Metanephros (tissue), 1 donor: ENCODE results near the gene PHLDB3. TPM values are rescaled to one million over a fixed set of nuclear protein-coding genes. Genes with fewer than 3 reads are reported as not detected.

ENCODE experiments used
- total RNA-seq: library from RNA; depleted of rRNA; stranded (reverse); fragments of >200 nt; gene quantifications from one replicate; pipeline ENCODE4 v1.2.3, GENCODE V29; 2014

Gene PHLDB3
- total RNA-seq = 22.1 TPM

DNA sequence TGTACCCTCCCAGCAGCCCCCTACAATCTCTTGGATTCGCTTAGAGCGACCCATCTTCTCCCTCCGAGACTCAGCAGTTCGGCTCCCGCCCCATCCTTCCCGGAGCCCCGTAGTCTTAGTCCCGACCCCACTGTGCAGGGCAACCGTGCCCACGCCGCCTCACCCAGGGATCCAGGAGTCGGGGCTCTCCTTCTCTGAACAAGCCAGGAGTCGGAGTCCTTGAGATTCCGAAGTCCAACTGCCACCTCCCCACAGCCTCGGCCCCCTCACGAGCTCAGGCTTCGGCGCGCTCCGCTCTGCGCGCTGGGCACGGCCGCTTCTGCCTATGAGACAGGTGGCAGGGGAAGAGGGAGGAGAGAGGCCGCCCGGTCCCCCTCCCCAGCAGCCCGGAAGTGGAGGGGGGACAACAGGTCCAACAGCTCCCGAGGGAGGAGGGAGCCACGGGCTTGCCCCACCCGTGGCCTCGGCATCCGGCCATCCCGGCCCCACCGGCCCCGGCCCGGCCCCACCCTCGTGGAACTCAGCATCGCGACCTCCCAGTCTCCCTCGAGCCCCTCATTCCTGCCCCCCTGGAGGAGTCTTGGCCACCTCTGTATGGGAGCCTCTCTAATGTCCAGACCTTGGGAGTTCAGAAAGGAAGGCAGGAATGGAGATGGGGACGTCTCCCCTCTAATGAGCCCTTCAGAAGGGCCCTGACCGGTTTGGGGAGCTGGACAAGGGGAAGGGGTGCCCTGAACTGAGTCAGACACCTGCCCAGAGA lies at the start of gene PHLDB3:
Gene PHLDB3 (minus strand): TSS at position 321 of the 760 bp plus-strand sequence. CDS start 628 bp downstream, outside the sequence.

DNA sequence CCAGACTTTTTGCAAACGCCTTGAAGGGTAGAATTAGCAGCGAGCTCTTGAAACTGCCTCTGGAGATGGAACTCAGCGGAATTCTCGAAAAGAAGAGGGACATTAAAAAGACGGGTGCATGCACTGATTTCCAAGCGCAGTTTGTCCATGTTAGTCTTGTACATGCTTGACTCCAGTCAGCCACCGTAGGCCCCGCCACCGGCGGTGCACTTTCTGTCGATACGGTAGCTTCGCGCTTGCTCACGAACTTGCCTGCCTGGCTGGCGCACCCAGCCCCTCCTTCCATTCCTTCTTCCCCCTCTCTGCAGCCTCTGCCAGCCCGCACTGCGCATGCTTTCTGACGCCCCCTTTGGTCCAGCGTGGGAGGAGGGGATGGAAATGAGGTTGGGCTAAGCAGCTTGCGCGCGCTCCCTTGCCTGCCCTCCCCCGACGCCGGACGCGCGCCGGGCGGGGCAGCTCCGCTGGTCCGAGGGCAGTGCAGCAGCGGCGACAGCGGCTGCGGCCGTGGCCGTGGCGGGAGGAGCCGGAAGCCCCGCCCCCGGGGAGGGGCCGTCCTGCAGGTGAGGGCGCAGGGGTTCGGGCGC lies 28.5 kb upstream of the PHLDB3 start, which contains the start of gene ZNF575:
Gene ZNF575 (plus strand): TSS at position 227 of the 584 bp plus-strand sequence. CDS start 1,235 bp downstream, outside the sequence.

DNA sequence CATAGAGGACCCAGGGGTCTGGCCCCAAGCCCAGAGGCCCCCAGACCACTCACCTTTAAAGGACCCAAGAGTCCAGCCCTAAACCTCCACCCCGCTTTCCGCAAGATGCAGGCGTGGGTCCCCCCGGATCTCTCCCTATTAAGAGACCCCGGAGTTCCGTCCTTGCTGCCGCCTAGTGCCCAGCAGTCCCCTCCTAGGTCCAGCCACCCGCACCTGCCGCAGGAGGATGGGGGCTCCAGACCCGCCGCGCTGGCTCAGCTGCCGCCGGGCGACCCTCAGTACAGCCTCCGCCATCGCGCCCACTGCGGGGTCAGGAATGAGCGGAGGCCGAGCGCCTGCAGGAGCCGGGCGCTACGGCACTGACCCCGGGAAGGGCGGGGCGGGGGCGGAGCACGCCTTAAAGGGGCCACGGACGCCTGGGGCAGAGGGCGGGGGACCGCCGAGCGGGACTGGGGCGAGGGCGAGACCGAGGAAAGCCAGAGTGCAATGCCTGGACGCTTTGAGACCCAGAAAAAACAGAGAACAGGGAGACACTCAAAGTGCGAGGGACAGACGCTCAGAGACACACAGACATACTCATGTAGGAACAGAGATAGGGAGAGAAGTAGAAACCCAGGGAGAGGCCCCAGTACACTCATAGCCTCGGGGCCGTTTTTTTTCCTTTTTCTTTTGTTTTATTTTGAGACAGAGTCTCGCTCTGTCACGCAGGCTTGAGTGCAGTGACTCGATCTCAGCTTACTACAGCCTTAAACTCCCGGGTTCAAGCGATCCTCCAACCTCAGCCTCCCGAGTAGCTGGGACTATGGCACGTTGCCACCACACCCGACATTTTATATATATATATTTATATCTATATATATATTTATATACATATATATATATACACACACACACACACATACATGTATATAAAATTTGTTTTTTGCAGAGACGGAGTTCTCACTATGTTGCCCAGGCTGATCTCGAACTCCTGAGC lies 22.6 kb upstream of the PHLDB3 start, which contains the start of gene ETHE1:
Gene ETHE1 (minus strand): TSS at position 318 of the 976 bp plus-strand sequence. CDS start 24 bp downstream, at position 294.

DNA sequence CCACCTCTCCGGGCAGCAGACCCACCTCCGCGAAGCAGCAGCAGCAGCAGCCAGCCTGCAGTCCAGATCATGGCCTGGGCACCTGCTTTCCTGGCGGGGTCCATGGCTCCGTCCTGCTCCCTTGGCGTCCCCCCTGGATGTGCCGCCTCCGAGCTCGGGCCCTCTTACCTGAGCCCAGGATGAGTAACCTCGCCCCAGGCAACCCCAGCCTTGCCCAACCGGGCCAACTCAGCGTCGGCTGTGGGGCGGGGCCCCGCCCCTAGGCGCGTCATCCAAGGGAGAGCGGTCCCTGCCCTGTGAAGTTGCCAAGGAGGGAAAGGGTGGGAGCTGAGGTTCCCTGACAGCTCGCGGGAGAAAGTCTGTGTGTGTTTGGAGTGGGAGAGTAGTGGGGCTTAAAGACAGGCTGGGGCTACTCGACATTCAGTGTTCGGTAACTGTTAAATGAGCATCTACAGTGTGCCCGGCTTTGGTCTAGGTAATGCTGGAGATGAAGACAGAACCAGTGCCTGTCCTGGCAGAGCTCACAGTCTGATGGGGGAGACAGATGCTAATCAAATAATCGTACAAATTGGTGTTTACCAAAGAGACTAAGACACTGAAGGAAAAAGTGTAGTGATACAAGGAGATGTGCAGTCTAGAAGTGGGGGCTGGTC lies 39.0 kb downstream of the PHLDB3 start, which contains the start of gene LYPD3:
Gene LYPD3 (minus strand): TSS at position 141 of the 653 bp plus-strand sequence. CDS start 37 bp downstream, at position 104.

Other genes starting within 250 kb of the PHLDB3 start
- gene PSG9, start 235.2 kb downstream of the PHLDB3 start, total RNA-seq = not detected
- gene CD177, start 151.1 kb downstream of the PHLDB3 start, total RNA-seq = 29.0 TPM
- gene TEX101, start 89.9 kb downstream of the PHLDB3 start, total RNA-seq = not detected
- 0.70 TPM for gene LYPD3, start 39.1 kb downstream of the PHLDB3 start, total RNA-seq
- 28.1 TPM for gene ETHE1, start 22.5 kb upstream of the PHLDB3 start, total RNA-seq
- 1.8 TPM for gene ZNF575, start 28.4 kb upstream of the PHLDB3 start, total RNA-seq
- gene XRCC1, start 70.8 kb upstream of the PHLDB3 start, total RNA-seq = 22.9 TPM
- gene PINLYP, start 71.1 kb upstream of the PHLDB3 start, total RNA-seq = 9.5 TPM
- 33.1 TPM for gene IRGQ, start 91.4 kb upstream of the PHLDB3 start, total RNA-seq
- gene ZNF576, start 91.8 kb upstream of the PHLDB3 start, total RNA-seq = 9.4 TPM
- gene SRRM5, start 107.3 kb upstream of the PHLDB3 start, total RNA-seq = 0.06 TPM
- 90.2 TPM for gene ZNF428, start 114.9 kb upstream of the PHLDB3 start, total RNA-seq
- gene CADM4, start 135.1 kb upstream of the PHLDB3 start, total RNA-seq = 24.4 TPM
- 16.9 TPM for gene PLAUR, start 165.4 kb upstream of the PHLDB3 start, total RNA-seq
- not detected for gene IRGC, start 211.3 kb upstream of the PHLDB3 start, total RNA-seq